ENCODE data around the gene TPSD1.
"Not testable (repeated sequence)": the region's sequence is repeated elsewhere in the genome, so short reads cannot be mapped to it uniquely, and the experiment has no call there.

Gene TPSD1

GRCh38 chr16:1241081-1241480 lies 14.8 kb upstream of the TPSD1 start:
- not testable (repeated sequence) for DNase-seq (ENCODE audit: low read depth, low spot score)

DNA sequence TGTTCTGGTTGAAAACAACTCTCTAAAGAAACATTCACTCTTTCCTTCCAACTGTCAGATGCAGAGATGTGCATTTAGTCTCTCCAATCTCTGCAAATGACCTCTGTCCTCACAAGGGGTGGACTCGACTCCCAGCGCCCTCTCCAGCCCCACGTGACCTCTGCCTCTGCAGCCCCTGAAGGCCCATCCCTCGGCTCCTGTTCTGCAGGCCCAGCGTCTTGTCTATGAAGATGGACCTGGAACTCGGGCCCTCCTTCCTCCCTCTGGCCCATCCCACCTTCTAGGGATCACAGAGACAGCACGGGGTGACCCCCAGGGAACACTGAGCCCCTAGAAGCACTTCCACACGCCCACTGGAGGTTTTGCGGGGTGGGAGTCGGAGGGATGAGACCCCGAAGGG lies 12.5 kb upstream of the TPSD1 start:
- not testable (repeated sequence) for DNase-seq (ENCODE audit: low read depth, low spot score)

DNA sequence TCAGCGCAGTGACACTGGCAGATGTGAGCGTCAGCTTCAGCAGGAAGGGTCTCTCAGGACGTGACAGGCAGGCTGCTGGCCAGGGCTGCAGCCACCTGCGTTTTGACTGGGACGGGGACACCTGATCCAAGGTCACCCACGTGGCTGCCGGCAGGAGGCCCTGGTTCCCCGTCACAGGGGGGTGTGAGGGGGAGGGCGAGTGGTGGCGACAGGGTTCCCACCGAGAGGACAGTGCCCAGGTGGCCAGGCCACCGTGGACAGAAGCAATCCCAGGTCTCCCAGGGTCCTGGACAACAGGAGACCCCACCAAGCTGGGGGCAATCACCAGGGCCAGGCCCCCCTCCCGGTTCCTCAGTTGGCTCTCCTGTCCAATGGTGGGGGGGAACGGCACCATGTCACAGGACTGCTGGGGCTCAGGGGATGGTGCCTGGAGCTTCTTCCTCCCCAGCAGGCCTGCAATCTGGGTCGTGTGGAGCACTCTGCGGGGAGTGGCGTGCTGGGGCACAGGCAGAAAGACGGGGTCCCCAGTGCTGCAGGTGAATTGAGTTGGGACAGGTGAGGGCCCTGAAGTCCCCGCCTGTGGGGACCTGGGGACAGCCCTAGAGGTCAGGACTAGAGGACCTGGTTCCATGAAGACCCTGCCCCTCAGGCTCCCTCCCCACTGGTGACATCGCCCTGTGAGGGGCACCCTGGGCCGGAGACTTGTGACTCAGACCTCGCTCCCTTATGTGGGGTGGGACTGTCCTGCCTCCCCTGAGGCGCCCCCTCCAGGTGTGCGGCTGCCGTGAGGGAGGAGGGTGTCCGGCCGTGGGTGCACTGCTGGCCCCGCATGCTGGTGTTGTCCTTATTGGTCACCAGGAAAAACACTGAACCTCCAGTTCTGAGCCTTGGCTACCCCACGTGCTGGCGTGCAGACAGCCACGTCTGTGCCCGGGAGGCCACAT lies 11.7 kb upstream of the TPSD1 start:
- DNase-seq (ENCODE audit: low read depth, low spot score): not testable (repeated sequence)

GRCh38 chr16:1244881-1245280 lies 11.0 kb upstream of the TPSD1 start:
- no peak for DNase-seq (ENCODE audit: low read depth, low spot score)

- DNase-seq (ENCODE audit: low read depth, low spot score): no peak
Observed at GRCh38 chr16:1245452-1246020, 10.3 kb upstream of the TPSD1 start.

DNA sequence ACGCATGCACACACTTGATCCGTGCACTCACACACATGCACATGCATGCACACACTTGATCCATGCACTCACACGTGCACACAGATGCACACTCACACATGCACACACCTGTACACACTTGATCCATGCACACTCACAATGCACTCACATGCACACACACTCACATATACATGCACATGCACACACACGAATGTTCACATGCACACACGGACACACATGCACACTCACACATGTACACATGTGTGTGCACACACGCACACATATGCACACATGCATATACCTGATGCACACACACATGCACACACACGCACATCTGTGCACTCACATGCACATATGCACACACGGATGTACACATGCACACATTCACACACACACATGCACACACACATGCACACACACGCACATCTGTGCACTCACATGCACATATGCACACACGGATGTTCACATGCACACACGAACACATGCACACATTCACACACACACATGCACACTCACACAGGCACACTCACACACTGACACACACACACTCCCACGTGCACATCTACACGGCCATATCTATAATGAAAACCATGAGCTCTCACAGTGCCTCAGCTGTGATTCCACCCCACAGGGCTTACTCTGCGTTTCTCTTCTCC lies 7.8 kb upstream of the TPSD1 start:
- not testable (repeated sequence) for DNase-seq (ENCODE audit: low read depth, low spot score)

- not testable (repeated sequence) for DNase-seq (ENCODE audit: low read depth, low spot score)
Observed at GRCh38 chr16:1249031-1249755, 6.7 kb upstream of the TPSD1 start.

- not testable (repeated sequence) for DNase-seq (ENCODE audit: low read depth, low spot score)
Observed at GRCh38 chr16:1253701-1254364, 2.0 kb upstream of the TPSD1 start.

GRCh38 chr16:1254821-1255220 lies 1.0 kb upstream of the TPSD1 start:
- not testable (repeated sequence) for DNase-seq (ENCODE audit: low read depth, low spot score)

DNA sequence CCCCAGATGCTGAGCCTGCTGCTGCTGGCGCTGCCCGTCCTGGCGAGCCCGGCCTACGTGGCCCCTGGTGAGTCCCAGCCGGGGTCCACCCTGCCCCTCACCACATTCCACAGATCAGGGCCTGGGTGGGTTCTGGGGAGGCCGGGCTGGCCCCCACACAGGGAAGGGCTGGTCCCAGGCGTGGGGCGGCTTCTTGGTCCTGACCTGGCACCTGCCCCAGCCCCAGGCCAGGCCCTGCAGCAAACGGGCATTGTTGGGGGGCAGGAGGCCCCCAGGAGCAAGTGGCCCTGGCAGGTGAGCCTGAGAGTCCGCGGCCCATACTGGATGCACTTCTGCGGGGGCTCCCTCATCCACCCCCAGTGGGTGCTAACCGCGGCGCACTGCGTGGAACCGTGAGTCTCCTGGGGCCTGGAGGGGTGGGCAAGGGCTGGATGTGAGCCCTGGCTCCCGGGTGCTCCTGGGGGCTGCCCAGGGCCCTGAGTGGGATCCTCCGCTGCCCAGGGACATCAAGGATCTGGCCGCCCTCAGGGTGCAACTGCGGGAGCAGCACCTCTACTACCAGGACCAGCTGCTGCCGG lies 516 bp downstream of the TPSD1 start:
- not testable (repeated sequence) for DNase-seq (ENCODE audit: low read depth, low spot score)

DNA sequence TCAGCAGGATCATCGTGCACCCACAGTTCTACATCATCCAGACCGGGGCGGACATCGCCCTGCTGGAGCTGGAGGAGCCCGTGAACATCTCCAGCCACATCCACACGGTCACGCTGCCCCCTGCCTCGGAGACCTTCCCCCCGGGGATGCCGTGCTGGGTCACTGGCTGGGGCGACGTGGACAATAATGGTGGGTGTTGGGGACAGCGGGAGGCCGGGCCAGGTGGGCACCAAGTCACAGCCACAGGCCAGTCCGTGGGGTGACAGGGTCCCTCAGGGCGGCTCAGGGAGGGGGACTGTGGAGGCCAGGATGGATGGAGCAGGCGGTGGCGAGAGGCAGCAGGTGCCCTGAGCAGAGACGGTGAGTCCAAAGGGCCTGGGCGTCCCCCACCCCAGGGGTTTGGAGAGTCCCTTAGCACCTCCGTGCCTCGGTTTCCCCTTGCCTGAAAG lies 1.0 kb downstream of the TPSD1 start:
- no peak for DNase-seq (ENCODE audit: low read depth, low spot score)

- DNase-seq (ENCODE audit: low read depth, low spot score): no peak
Observed at GRCh38 chr16:1257561-1258224, 1.8 kb downstream of the TPSD1 start.

DNA sequence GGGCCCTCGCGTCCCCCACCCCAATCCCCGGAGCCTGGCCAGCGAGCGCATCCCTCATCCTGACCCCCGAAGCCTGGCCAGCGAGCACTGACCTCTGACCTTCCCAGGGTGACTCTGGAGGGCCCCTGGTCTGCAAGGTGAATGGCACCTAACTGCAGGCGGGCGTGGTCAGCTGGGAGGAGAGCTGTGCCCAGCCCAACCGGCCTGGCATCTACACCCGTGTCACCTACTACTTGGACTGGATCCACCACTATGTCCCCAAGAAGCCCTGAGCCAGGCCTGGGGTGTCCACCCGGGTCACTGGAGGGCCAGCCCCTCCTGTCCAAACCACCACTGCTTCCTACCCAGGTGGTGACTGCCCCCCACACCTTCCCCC lies 2.3 kb downstream of the TPSD1 start:
- DNase-seq (ENCODE audit: low read depth, low spot score): no peak

DNA sequence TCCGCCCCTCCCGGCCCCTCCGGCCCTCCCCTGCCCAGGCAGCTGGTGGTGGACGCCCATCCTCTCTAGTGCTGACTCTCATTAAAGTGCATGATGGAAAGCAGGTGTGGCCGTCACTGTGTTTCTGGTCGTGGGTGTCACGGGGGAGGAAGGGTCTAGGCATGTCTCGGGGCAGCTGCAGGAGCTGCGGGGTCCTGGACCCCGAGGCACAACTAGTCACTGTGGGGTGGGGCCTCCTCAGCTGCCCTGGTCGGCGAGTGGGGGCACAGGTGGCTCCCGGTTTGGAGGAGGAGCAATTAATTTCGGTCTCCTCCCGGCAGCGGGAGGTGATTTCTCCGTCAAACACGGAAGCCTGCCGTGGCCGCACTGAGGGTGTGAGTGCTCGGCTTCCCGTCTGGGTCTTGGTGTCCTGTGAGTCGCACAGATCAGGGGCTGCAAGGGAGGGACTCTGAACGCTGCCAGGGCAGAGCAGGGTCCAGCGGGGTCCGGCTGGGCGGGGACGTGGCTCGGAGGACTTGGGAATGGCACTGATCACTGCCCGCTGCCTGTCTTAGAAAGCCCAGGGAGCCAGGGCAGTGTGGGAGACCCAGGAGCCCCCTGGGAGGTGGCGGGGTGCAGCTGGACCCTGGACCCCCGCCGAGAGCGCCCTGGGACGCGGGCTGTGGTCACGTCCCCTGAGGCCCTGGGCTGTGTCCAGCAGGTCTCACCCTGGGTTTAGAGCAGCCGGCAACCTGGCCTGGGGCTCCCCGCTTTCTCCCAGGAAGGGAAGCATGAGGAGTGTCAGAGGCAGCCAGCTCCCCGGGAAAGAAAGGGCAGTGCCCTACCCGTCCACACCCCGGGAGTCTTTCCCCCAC lies 3.3 kb downstream of the TPSD1 start:
- DNase-seq (ENCODE audit: low read depth, low spot score): no peak

DNA sequence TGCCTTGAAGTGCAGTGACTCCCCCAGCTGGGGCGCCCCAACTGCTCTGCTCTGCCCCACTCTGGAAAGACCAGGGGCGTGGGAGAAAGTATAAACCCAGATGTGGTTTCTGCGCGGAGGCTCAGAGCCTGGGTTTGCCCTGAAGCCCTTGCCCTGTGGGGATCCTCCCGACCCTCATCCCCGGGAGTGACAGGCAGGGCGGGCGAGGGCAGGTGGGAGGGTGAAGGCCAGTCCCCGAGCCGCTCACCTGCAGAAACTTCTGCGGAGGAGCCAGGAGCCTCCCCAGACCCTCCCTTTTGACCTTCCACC lies 3.8 kb downstream of the TPSD1 start:
- DNase-seq (ENCODE audit: low read depth, low spot score): no peak

- no peak for DNase-seq (ENCODE audit: low read depth, low spot score)
Observed at GRCh38 chr16:1260101-1260680, 4.3 kb downstream of the TPSD1 start.

DNA sequence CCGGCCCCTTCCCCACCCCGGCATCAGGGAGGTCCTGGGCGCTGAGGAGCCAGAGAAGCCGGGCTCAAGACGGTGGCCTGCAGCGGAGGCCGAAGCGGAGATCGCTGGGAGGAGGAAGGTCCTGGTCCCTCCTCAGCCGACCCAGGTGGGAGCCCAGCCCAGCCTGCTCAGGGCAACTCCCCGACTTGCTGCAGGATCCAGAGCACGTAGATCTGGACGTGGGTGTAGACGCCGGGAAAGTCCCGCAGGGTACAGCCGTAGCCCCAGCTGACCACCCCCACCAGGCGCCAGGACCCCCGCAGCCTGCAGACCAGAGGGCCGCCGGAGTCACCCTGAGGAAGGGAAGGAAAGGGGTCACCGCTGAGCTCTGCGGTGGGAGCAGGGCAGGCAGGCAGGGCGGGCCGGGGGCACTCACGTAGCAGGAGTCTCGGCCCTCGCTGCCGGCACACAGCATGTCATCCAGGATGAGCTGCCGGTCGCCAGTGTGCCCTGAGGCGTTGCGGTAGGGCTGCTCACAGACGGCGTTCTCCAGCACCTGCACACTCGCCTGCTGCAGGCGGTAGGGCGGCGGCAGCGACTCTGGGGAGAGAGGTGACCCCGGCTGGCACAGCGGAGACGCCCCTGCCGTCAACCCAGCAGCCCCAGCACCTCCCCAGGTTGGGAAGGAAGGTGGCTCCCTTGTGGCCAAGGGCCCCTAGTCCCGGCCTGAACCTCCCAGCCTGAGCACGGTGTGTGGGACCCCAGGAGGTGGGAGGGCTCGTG lies 5.4 kb downstream of the TPSD1 start:
- DNase-seq (ENCODE audit: low read depth, low spot score): peak; percentile 88

DNA sequence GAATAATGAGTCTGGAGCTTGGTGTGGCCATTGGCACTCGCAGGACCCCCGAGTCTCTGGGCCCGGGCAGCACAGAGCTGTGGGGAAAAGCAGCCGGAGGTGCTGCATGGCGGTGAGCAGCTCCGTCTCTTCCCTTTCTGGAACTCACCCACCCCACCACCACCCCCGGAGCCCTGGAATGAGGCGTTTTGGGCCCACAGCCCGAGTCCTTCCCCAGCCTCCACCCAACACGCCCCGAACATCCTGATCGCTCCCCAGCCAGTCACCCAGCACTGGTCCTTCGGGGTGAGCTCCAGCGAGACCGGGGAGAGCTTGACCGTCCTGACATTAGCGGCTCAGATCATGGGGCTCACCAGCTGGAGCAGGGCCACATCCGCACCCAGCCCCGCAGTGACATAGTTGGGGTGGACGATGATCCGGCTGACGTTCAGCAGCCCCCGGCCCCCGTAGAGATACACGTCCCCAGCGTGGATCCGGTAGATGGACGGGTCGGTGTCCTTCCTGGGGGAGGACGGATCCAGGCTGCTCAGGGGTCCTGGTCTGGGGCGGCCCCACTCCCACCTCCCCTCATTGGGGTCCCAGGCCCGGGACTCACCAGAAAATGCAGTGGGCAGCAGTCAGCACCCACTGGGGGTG lies 6.5 kb downstream of the TPSD1 start:
- no peak for DNase-seq (ENCODE audit: low read depth, low spot score)

Data from ELF-1 (cell line).